Activated CD8-positive, alpha-beta T cell treated with anti-CD3 and anti-CD28 coated beads for 36 hours (primary cell): ENCODE results near the gene RTL3. TPM values are rescaled to one million over a fixed set of nuclear protein-coding genes. Genes with fewer than 3 reads are reported as not detected.
A peak's percentile ranks its signal among the peaks of the same experiment; 100 is the strongest.
"Not testable (repeated sequence)": the region's sequence is repeated elsewhere in the genome, so short reads cannot be mapped to it uniquely, and the experiment has no call there.

ENCODE experiments used
- ATAC-seq: fragments of 200-7000 bp; cut with Tn5 transposase; one replicate; pipeline ENCODE4 v1.10.0; 2021; ENCODE audit warnings: mild to moderate bottlenecking, moderate library complexity
- CTCF ChIA-PET: fragments of 350-600 bp; sonication (Branson Sonifier 250); formaldehyde crosslinking; loops from one replicate; lab custom pipeline; 2021; ENCODE audit warnings: antibody characterized with exemption; lab: Charles Lee
- POLR2A ChIA-PET: fragments of 350-600 bp; sonication (Branson Sonifier 250); formaldehyde crosslinking; loops from one replicate; lab custom pipeline; 2021; ENCODE audit warnings: antibody characterized with exemption; lab: Charles Lee
- DNase-seq: peaks from one replicate; pipeline ENCODE4 v3.0.0-alpha.2; 2020
- H3K27ac Mint-ChIP-seq: one replicate; pipeline ENCODE4 v1.8.0; 2021; ENCODE audit warnings: mild to moderate bottlenecking, mixed read lengths
- H3K27me3 Mint-ChIP-seq: one replicate; pipeline ENCODE4 v1.8.0; 2021; ENCODE audit warnings: mixed read lengths
- H3K36me3 Mint-ChIP-seq: one replicate; pipeline ENCODE4 v1.8.0; 2021; ENCODE audit warnings: low read depth, mixed read lengths
- H3K4me1 Mint-ChIP-seq: one replicate; pipeline ENCODE4 v1.8.0; 2021; ENCODE audit warnings: low read depth, mixed read lengths
- H3K4me3 Mint-ChIP-seq: one replicate; pipeline ENCODE4 v1.8.0; 2021; ENCODE audit warnings: mild to moderate bottlenecking, moderate library complexity, mixed read lengths
- H3K9me3 Mint-ChIP-seq: one replicate; pipeline ENCODE4 v1.8.0; 2021; ENCODE audit warnings: mixed read lengths
- CTCF ChIP-seq: fragments of 200-600 bp; IDR thresholded peaks from one replicate; pipeline ENCODE4 v1.8.0; 2022; ENCODE audit warnings: antibody characterized with exemption, mild to moderate bottlenecking
- intact Hi-C: fragments of 100-400 bp; cut with micrococcal nuclease; formaldehyde crosslinking; loops from one replicate; pipeline ENCODE4 v1.10.0; 2022
- total RNA-seq, 2 experiments: library from RNA; stranded (reverse); gene quantifications; one replicate each; pipeline ENCODE4 v1.2.3, GENCODE V29; 2021

Gene RTL3
- total RNA-seq, 2 experiments from 2014 or later: not detected

- Mint-ChIP-seq H3K4me3 (peak overlapping the region; percentile 49), H3K36me3 (no peaks in the 10 kb centered on the region), H3K27ac (peak overlapping the region; percentile 78), H3K4me1 (peaks cover 20% of the 10 kb centered on the region), H3K27me3 (no peaks in the 10 kb centered on the region), H3K9me3 (peaks cover 6% of the 10 kb centered on the region)
- ATAC-seq (peak; percentile 84), DNase-seq (peak; percentile 4)
- intact Hi-C loops: no loop called here
- CTCF ChIA-PET: interaction anchor here (0.8 kb wide), 1 partner anchor 55 kb away, joined by 3 read pairs; no protein-coding TSS in a partner anchor
- POLR2A ChIA-PET: no interaction called here
- no peak for TF ChIP-seq CTCF
These were observed 8.2 kb downstream of the RTL3 start for GRCh38 chrX:78650906-78651437.

DNA sequence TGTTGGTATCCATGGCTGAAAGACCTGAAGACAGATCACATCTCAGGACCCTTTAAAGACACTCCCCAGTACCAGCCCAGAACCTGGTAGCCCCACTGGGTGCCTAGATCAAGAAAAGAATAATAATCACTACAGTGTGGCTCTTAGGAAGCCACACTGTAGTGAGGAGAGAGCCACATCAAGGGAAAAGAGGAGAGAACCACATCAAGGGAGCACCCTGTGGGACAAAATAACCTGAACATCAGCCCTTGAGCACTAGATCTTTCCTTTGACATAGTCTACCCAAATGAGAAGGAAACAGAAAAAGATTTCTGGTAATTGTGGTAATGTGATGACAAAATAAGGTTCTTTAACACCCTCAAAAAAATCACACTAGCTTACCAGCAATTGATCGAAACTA lies 15.3 kb downstream of the RTL3 start:
- Mint-ChIP-seq H3K4me1 (peaks cover 11% of the 10 kb centered on the region), H3K9me3 (peaks cover 14% of the 10 kb centered on the region), H3K27me3 (no peaks in the 10 kb centered on the region), H3K36me3 (peaks cover 3% of the 10 kb centered on the region), H3K27ac (peak overlapping the region; percentile 1), H3K4me3 (no peak overlapping the region)
- DNase-seq: peak; percentile 26
- ChIA-PET POLR2A (no interaction called here), CTCF (no interaction called here)
- peak; percentile 58 for ATAC-seq
- no peak for TF ChIP-seq CTCF
- intact Hi-C loops: no loop called here

DNA sequence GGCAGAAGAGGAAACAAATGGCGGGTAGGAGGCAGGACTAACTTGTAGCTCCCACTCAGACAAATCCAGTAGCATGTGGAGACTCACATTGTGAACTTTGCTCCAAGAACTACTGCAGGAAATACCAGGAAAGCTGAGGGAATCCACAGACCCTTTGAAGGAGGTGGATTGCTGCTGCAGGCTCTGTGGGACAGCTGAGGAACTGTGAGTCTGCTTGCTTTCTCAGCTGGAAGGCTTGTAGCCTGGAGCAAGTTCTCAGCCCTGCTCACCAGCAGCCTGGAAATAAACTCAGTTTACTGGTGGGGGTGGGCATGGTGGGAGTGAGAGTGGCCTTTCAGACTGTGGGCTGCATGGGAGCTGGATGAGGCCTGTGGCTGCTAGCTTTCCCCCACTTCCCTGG lies 16.0 kb downstream of the RTL3 start:
- Mint-ChIP-seq H3K4me1 (peaks cover 11% of the 10 kb centered on the region), H3K27me3 (no peaks in the 10 kb centered on the region), H3K36me3 (peaks cover 3% of the 10 kb centered on the region), H3K9me3 (peaks cover 13% of the 10 kb centered on the region), H3K4me3 (no peak overlapping the region), H3K27ac (no peak overlapping the region)
- intact Hi-C loops: no loop called here
- no peak for ATAC-seq
- DNase-seq: no peak
- ChIA-PET POLR2A (no interaction called here), CTCF (no interaction called here)
- no peak for TF ChIP-seq CTCF

DNA sequence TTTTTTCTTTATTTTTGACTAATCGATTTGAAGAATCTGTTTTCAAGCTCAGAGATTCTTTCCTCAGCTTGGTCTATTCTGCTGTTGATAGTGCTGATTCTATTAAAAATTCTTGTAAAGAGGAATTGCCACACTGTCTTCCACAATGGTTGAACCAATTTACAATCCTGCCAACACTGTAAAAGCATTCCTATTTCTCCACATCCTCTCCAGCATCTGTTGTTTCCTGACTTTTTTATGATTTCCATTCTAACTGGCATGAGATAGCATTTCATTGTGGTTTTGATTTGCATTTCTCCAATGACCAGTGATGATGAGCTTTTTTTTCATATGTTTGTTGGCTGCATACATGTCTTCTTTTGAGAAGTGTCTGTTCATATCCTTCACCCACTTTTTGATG lies 23.0 kb downstream of the RTL3 start:
- H3K4me1 Mint-ChIP-seq, ATAC-seq, CTCF ChIA-PET, H3K4me3 Mint-ChIP-seq, H3K36me3 Mint-ChIP-seq, POLR2A ChIA-PET, H3K27me3 Mint-ChIP-seq, H3K9me3 Mint-ChIP-seq, intact Hi-C loops, H3K27ac Mint-ChIP-seq, DNase-seq: not testable (repeated sequence)

- intact Hi-C loops: no loop called here
- no peak for TF ChIP-seq CTCF
- peaks cover 6% of the 10 kb centered on the region for H3K4me1 Mint-ChIP-seq
- no peaks in the 10 kb centered on the region for H3K27me3 Mint-ChIP-seq
- ATAC-seq (no peak), DNase-seq (no peak)
- no peak overlapping the region for H3K27ac Mint-ChIP-seq
- no peaks in the 10 kb centered on the region for H3K9me3 Mint-ChIP-seq
- no peaks in the 10 kb centered on the region for H3K36me3 Mint-ChIP-seq
- ChIA-PET POLR2A (no interaction called here), CTCF (no interaction called here)
- H3K4me3 Mint-ChIP-seq: no peak overlapping the region
These were observed 33.9 kb downstream of the RTL3 start for GRCh38 chrX:78624962-78625909.
